ENCODE data around the gene SMARCA4.

SMARCA4 gene

GRCh38 chr19:11010041-11010440 is 49.2 kb downstream of the SMARCA4 start:
- no peak for DNase-seq

- no peak for DNase-seq
These were observed 51.7 kb downstream of the SMARCA4 start for GRCh38 chr19:11012507-11012906.

DNA sequence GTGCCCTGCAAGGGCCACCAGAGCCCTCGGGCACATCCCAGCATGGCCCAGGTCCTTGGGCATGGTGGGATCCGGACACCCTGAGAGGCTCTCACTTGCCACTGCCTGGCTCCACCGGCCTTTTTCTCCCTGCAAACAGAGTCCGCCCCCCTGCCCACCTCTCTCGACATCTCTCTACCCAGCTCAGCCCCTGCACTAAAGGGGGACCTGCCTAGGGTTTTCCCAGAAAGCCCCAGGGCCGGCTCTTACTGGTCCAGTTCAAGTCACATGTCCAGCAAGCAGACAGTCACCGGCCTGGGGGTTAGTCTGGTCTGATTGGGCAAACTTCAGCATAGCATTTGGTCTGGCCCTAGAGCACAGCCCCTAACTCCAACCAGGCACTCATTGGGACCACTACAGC is 52.9 kb downstream of the SMARCA4 start:
- DNase-seq, result no peak

DNA sequence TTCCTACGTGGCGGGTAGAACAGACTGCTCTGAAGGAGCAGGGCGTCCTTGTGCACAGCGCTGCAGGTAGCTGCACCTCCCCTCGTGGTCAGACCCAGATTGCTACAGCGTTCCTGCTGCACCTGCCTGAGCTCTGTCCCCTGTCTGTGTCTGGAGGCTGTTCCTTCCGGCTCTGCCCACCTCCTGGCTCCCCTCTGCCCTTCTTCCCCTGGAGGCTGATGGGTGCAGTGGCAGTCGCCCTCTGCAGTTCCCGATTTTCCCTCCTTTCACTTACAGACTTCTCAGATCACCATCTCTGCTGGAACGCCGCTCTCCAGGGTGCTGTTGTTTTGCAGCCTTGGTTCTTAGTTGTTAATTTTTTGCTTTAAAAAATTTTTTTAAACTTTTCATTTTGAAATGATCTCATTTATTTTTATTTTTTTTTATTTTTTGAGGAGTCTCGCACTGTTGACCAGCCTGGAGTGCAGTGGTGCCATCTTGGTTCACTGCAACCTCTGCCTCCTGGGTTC is 53.6 kb downstream of the SMARCA4 start:
- DNase-seq, result no peak

GRCh38 chr19:11016631-11017030 is 55.8 kb downstream of the SMARCA4 start:
- DNase-seq, result no peak

GRCh38 chr19:11017275-11018035 is 56.6 kb downstream of the SMARCA4 start:
- peak in 1 of 51 donors; percentile 51 for DNase-seq

- peak in 1 of 51 donors; percentile 54 for DNase-seq
These were observed 57.3 kb downstream of the SMARCA4 start for GRCh38 chr19:11018179-11018578.

DNA sequence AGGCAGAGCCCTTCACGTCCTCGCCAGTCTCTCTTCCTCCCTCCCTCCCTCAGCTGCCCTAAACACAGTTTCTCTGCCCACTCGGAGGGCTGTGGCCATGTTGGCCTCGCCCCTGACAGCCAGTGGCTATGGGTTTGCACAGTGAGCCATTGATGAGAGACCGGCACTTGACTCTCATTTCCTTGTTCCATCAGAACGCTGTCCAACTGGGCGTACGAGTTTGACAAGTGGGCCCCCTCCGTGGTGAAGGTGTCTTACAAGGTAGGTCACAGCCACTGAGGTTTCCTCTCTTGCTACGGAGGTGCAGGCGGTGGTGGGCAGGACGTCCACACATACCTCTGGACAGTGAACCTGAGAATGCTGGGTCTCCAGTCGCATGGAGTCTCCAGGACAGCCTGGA is 57.9 kb downstream of the SMARCA4 start:
- DNase-seq, result no peak

- no peak for DNase-seq
These were observed 58.4 kb downstream of the SMARCA4 start for GRCh38 chr19:11019262-11019661.

GRCh38 chr19:11019824-11020223 is 59.0 kb downstream of the SMARCA4 start:
- peak in 2 of 51 donors; percentile 13 to 25 for DNase-seq

DNA sequence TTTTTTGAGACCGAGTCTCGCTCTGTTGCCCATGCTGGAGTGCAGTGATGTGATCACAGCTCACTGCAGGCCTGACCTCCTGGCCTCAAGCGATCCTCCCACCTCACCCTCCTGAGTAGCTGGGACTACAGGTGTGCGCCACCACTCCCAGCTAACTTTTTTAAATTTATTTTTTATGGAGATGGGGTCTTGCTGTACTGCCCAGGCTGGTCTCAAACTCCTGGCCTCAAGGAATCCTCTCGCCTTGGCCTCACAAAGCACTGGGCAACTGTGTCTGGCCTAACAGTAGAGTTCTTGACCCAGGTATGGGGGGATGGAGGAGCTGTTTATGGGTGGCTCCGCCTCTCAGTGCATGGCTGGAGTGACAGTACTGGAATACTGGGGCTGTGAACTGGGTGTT is 59.6 kb downstream of the SMARCA4 start:
- no peak for DNase-seq

DNA sequence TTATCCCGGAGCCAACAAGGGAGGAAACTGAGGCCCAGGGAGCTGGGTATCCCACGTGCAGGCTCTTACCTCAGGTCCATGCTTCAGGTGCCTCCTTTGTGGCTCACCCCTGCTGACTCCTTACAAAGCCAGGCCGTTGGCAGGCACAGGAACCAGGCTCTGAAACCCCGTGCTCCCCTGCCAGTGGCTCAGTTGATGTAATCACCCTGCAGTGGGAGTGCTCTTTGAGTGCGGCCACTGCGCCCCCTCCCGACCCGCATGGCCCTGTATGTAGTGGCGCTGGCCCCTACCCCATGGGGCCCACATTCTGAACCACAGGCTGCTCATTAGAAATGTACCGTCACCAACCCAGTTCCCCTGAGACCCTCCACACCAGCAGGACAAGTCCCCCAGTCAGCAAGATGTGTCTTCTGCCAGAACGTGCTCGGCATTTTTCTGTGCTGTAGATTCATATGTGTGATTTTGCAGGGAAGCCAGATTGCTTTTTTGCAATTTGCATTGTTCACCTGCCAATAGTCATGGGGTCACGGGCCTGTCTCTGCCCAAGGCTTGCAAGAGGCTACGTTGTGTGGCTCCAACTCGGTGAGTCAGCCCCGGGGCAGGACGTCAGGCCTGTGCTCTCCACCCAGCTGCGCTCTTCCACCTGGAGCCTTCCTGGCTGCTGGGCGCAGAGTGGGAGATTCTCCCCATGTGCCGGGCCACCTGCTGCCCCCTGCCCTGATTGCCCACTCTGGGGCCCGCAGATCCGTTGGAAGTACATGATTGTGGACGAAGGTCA is 60.3 kb downstream of the SMARCA4 start:
- no peak for DNase-seq

GRCh38 chr19:11021760-11022144 is 60.9 kb downstream of the SMARCA4 start:
- DNase-seq, result no peak

- DNase-seq, result no peak
These were observed 62.2 kb downstream of the SMARCA4 start for GRCh38 chr19:11023016-11023415.

GRCh38 chr19:11023710-11024109 is 62.9 kb downstream of the SMARCA4 start:
- no peak for DNase-seq

- no peak for DNase-seq
These were observed 63.4 kb downstream of the SMARCA4 start for GRCh38 chr19:11024259-11024658.

- DNase-seq, result no peak
These were observed 64.2 kb downstream of the SMARCA4 start for GRCh38 chr19:11025006-11025405.

DNA sequence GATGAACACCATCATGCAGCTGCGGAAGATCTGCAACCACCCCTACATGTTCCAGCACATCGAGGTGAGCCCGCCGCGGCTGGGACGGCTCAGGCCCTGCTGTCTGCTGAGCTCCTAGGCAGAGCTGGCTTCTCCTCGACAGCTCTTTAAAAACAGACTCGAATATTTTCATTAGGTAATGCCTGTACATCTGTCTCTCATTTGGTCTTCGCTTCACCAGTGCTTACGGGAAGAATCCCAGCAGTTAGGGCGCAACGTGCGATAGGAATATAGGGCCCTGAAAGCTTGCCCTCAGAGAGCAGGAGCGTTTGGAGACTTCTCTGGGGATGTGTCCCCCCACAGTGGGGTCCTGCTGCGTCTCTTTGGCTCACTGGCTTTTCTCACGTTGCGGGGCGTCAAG is 64.6 kb downstream of the SMARCA4 start:
- no peak for DNase-seq

- no peak for DNase-seq
These were observed 65.2 kb downstream of the SMARCA4 start for GRCh38 chr19:11025997-11026396.

DNA sequence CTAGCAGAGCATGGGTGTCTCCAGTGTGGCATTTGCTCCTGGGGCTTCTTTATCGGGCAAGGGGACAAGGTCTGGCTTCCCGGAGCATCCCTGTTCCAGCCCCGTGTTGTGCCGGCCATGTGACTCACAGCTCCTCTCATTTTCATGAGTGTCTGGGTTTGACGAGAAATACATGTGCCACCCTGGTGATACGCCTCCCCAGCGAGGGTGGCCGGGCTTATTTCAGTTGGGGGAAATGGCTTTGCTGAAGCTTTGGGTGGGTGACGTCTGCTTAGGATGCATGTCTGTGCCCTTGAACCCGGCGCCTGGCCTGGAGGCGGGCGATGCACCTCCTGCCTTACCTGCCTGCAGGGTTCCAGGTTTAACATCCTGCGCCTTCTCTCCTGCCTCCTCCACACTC is 66.6 kb downstream of the SMARCA4 start:
- no peak for DNase-seq

- DNase-seq, result no peak
These were observed 67.3 kb downstream of the SMARCA4 start for GRCh38 chr19:11028146-11028545.

- no peak for DNase-seq
These were observed 70.7 kb downstream of the SMARCA4 start for GRCh38 chr19:11031421-11032070.
